Measurements from ENCODE around the gene GNAT2. TPM values are rescaled to one million over a fixed set of nuclear protein-coding genes. Genes with fewer than 3 reads are reported as not detected.
A peak's percentile ranks its signal among the peaks of the same experiment; 100 is the strongest.

Gene GNAT2
- total RNA-seq, 1 experiment from 2014 or later, result not detected

GRCh38 chr1:109654519-109654918, 35.1 kb upstream of the GNAT2 start:
- ChIA-PET POLR2A (no interaction called here), CTCF (no interaction called here)
- BruUV-seq (replicated peaks), result no TSS peak
- no peak for TF ChIP-seq CTCF (IDR thresholded peaks at IDR 0.05; ENCODE audit: insufficient read depth in 1 of 2, low read depth in 1 of 2, low read length in 1 of 2, severe bottlenecking in 1 of 2, unreplicated experiment in 1 of 2)
- H3K27me3 Mint-ChIP-seq (ENCODE audit: insufficient read depth, unreplicated experiment), result no peaks in the 10 kb centered on the region
- peaks cover 18% of the 10 kb centered on the region for H3K4me1 Mint-ChIP-seq (ENCODE audit: low read depth, unreplicated experiment)
- Histone ChIP-seq H3K9me3 (no peaks in the 10 kb centered on the region), H3K4me3 (ENCODE audit: low read depth, low read length) (no peak overlapping the region), H3K36me3 (ENCODE audit: control insufficient read depth, insufficient read depth, low read length) (no peaks in the 10 kb centered on the region), H3K27me3 (replicated peaks; ENCODE audit: control insufficient read depth, insufficient read depth, low read length) (no peaks in the 10 kb centered on the region), H3K4me1 (no peaks in the 10 kb centered on the region)
- no peaks in the 10 kb centered on the region for H3K9me3 Mint-ChIP-seq (ENCODE audit: unreplicated experiment)
- DNase-seq, result no peak
- peak overlapping the region; percentile 80 for H3K4me3 Mint-ChIP-seq (ENCODE audit: unreplicated experiment)
- intact Hi-C loops (cut with micrococcal nuclease; ENCODE audit: unreplicated experiment), result no loop called here
- no peak overlapping the region for H3K27ac Mint-ChIP-seq (ENCODE audit: unreplicated experiment)
- no peaks in the 10 kb centered on the region for H3K36me3 Mint-ChIP-seq (ENCODE audit: insufficient read depth, unreplicated experiment)

- H3K9me3 Mint-ChIP-seq (ENCODE audit: unreplicated experiment), result no peaks in the 10 kb centered on the region
Observed at GRCh38 chr1:109653306-109653705, 33.9 kb upstream of the GNAT2 start.

GRCh38 chr1:109652402-109652801, 33.0 kb upstream of the GNAT2 start:
- no TSS peak for BruUV-seq (replicated peaks)
- POLR2A ChIA-PET, result no interaction called here
- H3K36me3 ChIP-seq (ENCODE audit: control insufficient read depth, insufficient read depth, low read length), result no peaks in the 10 kb centered on the region
- H3K27me3 Mint-ChIP-seq (ENCODE audit: insufficient read depth, unreplicated experiment), result no peaks in the 10 kb centered on the region
- no peak for DNase-seq
- TF ChIP-seq CTCF (IDR thresholded peaks at IDR 0.05; ENCODE audit: insufficient read depth in 1 of 2, low read depth in 1 of 2, low read length in 1 of 2, severe bottlenecking in 1 of 2, unreplicated experiment in 1 of 2), result no peak
- no peaks in the 10 kb centered on the region for H3K9me3 Mint-ChIP-seq (ENCODE audit: unreplicated experiment)
- H3K4me1 Mint-ChIP-seq (ENCODE audit: low read depth, unreplicated experiment), result peaks cover 12% of the 10 kb centered on the region
- H3K36me3 Mint-ChIP-seq (ENCODE audit: insufficient read depth, unreplicated experiment), result no peaks in the 10 kb centered on the region
- no peaks in the 10 kb centered on the region for H3K9me3 ChIP-seq
- H3K4me3 Mint-ChIP-seq (ENCODE audit: unreplicated experiment), result no peak overlapping the region
- no peaks in the 10 kb centered on the region for H3K27me3 ChIP-seq (replicated peaks; ENCODE audit: control insufficient read depth, insufficient read depth, low read length)
- no peak overlapping the region for H3K27ac Mint-ChIP-seq (ENCODE audit: unreplicated experiment)
- no peaks in the 10 kb centered on the region for H3K4me1 ChIP-seq
- H3K4me3 ChIP-seq (ENCODE audit: low read depth, low read length), result no peak overlapping the region
- CTCF ChIA-PET, result interaction anchor here (0.7 kb wide), 1 partner anchor 12 kb away, joined by 6 read pairs; no protein-coding TSS in a partner anchor
- intact Hi-C loops (cut with micrococcal nuclease; ENCODE audit: unreplicated experiment), result no loop called here

More at GRCh38 chr1:109653306-109653705, 33.9 kb upstream of the GNAT2 start:
- Mint-ChIP-seq H3K36me3 (ENCODE audit: insufficient read depth, unreplicated experiment) (no peaks in the 10 kb centered on the region), H3K27me3 (ENCODE audit: insufficient read depth, unreplicated experiment) (no peaks in the 10 kb centered on the region), H3K4me3 (ENCODE audit: unreplicated experiment) (no peak overlapping the region), H3K27ac (ENCODE audit: unreplicated experiment) (no peak overlapping the region), H3K4me1 (ENCODE audit: low read depth, unreplicated experiment) (peaks cover 12% of the 10 kb centered on the region)
- CTCF ChIA-PET, result interaction anchor here (0.7 kb wide), 1 partner anchor 95 kb away, joined by 3 read pairs; no protein-coding TSS in a partner anchor
- Histone ChIP-seq H3K9me3 (no peaks in the 10 kb centered on the region), H3K4me1 (no peaks in the 10 kb centered on the region), H3K27me3 (replicated peaks; ENCODE audit: control insufficient read depth, insufficient read depth, low read length) (no peaks in the 10 kb centered on the region), H3K4me3 (ENCODE audit: low read depth, low read length) (no peak overlapping the region), H3K36me3 (ENCODE audit: control insufficient read depth, insufficient read depth, low read length) (no peaks in the 10 kb centered on the region)
- no peak for TF ChIP-seq CTCF (IDR thresholded peaks at IDR 0.05; ENCODE audit: insufficient read depth in 1 of 2, low read depth in 1 of 2, low read length in 1 of 2, severe bottlenecking in 1 of 2, unreplicated experiment in 1 of 2)
- DNase-seq, result no peak
- POLR2A ChIA-PET, result no interaction called here
- no TSS peak for BruUV-seq (replicated peaks)
- intact Hi-C loops (cut with micrococcal nuclease; ENCODE audit: unreplicated experiment), result no loop called here
